ENCODE data around the gene GTF2E1. TPM values are rescaled to one million over a fixed set of nuclear protein-coding genes. Genes with fewer than 3 reads are reported as not detected.
A peak's percentile ranks its signal among the peaks of the same experiment; 100 is the strongest.
"Not testable (repeated sequence)": the region's sequence is repeated elsewhere in the genome, so short reads cannot be mapped to it uniquely, and the experiment has no call there.

Gene GTF2E1
- polyA plus RNA-seq, result 12.2 TPM

GRCh38 chr3:120742198-120742848, at the start of gene GTF2E1, which contains the start of gene RABL3:
TSS of gene GTF2E1 (plus strand) at chr3:120742744. CDS start at chr3:120750553, 7,809 bp downstream.
TSS of gene RABL3 (minus strand) at chr3:120742516. CDS start at chr3:120742507, 9 bp downstream.
- Mint-ChIP-seq H3K36me3 (peaks cover 2% of the 10 kb centered on the region), H3K27ac (peak within 1 kb of the TSS; percentile 54 to 99 (median 80)), H3K4me3 (peak within 1 kb of the TSS; percentile 88 to 96 (median 93)), H3K27me3 (no peaks in the 10 kb centered on the region), H3K9me3 (peaks cover 0 to 2% (median 0%) of the 10 kb centered on the region in 3 donors), H3K4me1 (peaks cover 23 to 30% (median 27%) of the 10 kb centered on the region in 3 donors)

- peaks cover 12% of the 10 kb centered on the region for H3K36me3 Mint-ChIP-seq
- H3K27ac Mint-ChIP-seq, result no peak overlapping the region
- no peaks in the 10 kb centered on the region for H3K9me3 Mint-ChIP-seq
- H3K4me3 Mint-ChIP-seq, result no peak overlapping the region
- no peaks in the 10 kb centered on the region for H3K27me3 Mint-ChIP-seq
- H3K4me1 Mint-ChIP-seq, result peaks cover 6 to 14% (median 13%) of the 10 kb centered on the region in 3 donors
Observed at GRCh38 chr3:120693439-120694171, 48.9 kb upstream of the GTF2E1 start.

- Mint-ChIP-seq H3K4me1 (no peaks in the 10 kb centered on the region), H3K27ac (no peak overlapping the region), H3K9me3 (peaks cover 2 to 10% (median 3%) of the 10 kb centered on the region in 3 donors), H3K36me3 (peaks cover 24% of the 10 kb centered on the region), H3K4me3 (no peak overlapping the region), H3K27me3 (no peaks in the 10 kb centered on the region)
Observed at GRCh38 chr3:120699333-120699732, 43.2 kb upstream of the GTF2E1 start.

GRCh38 chr3:120705884-120706582, 36.5 kb upstream of the GTF2E1 start:
- Mint-ChIP-seq H3K27ac (no peak overlapping the region), H3K27me3 (no peaks in the 10 kb centered on the region), H3K9me3 (peaks cover 2 to 11% (median 3%) of the 10 kb centered on the region in 3 donors), H3K36me3 (peaks cover 24% of the 10 kb centered on the region), H3K4me3 (no peak overlapping the region), H3K4me1 (peaks cover 8 to 21% (median 8%) of the 10 kb centered on the region in 3 donors)

GRCh38 chr3:120706950-120707349, 35.6 kb upstream of the GTF2E1 start:
- H3K27me3 Mint-ChIP-seq, result no peaks in the 10 kb centered on the region
- peaks cover 8 to 21% (median 8%) of the 10 kb centered on the region in 3 donors for H3K4me1 Mint-ChIP-seq
- peaks cover 2 to 11% (median 3%) of the 10 kb centered on the region in 3 donors for H3K9me3 Mint-ChIP-seq
- no peak overlapping the region for H3K4me3 Mint-ChIP-seq
- H3K27ac Mint-ChIP-seq, result no peak overlapping the region
- peaks cover 24% of the 10 kb centered on the region for H3K36me3 Mint-ChIP-seq

- H3K36me3 Mint-ChIP-seq, result peaks cover 18% of the 10 kb centered on the region
- H3K9me3 Mint-ChIP-seq, result peaks cover under 1 to 9% (median 2%) of the 10 kb centered on the region in 3 donors
- no peaks in the 10 kb centered on the region for H3K27me3 Mint-ChIP-seq
- peaks cover 8 to 21% (median 11%) of the 10 kb centered on the region in 3 donors for H3K4me1 Mint-ChIP-seq
- H3K4me3 Mint-ChIP-seq, result no peak overlapping the region
- H3K27ac Mint-ChIP-seq, result no peak overlapping the region
Observed at GRCh38 chr3:120708408-120708807, 34.1 kb upstream of the GTF2E1 start.

- Mint-ChIP-seq H3K4me1 (peaks cover 9 to 21% (median 11%) of the 10 kb centered on the region in 3 donors), H3K27me3 (no peaks in the 10 kb centered on the region), H3K9me3 (no peaks in the 10 kb centered on the region), H3K4me3 (no peak overlapping the region), H3K27ac (no peak overlapping the region), H3K36me3 (peaks cover 14% of the 10 kb centered on the region)
Observed at GRCh38 chr3:120710369-120710768, 32.2 kb upstream of the GTF2E1 start.

GRCh38 chr3:120713262-120713661, 29.3 kb upstream of the GTF2E1 start:
- no peak overlapping the region for H3K4me3 Mint-ChIP-seq
- no peaks in the 10 kb centered on the region for H3K9me3 Mint-ChIP-seq
- H3K27ac Mint-ChIP-seq, result no peak overlapping the region
- H3K36me3 Mint-ChIP-seq, result peaks cover 12% of the 10 kb centered on the region
- peaks cover 15% of the 10 kb centered on the region in 3 donors for H3K4me1 Mint-ChIP-seq
- no peaks in the 10 kb centered on the region for H3K27me3 Mint-ChIP-seq

GRCh38 chr3:120719167-120719834, 23.2 kb upstream of the GTF2E1 start:
- Mint-ChIP-seq H3K27ac (peak overlapping the region; percentile 74 to 95 (median 94)), H3K36me3 (peaks cover 10% of the 10 kb centered on the region), H3K4me1 (peaks cover 29 to 37% (median 34%) of the 10 kb centered on the region in 3 donors), H3K4me3 (peak overlapping the region; percentile 11 to 91 (median 84))
- H3K27me3 Mint-ChIP-seq, H3K9me3 Mint-ChIP-seq: not testable (repeated sequence)

- peaks cover 5% of the 10 kb centered on the region for H3K36me3 Mint-ChIP-seq
- no peak overlapping the region for H3K27ac Mint-ChIP-seq
- H3K4me3 Mint-ChIP-seq, result no peak overlapping the region
- H3K9me3 Mint-ChIP-seq, result peaks cover 0 to 1% (median 0%) of the 10 kb centered on the region in 3 donors
- no peaks in the 10 kb centered on the region for H3K27me3 Mint-ChIP-seq
- H3K4me1 Mint-ChIP-seq, result peaks cover 2 to 5% (median 3%) of the 10 kb centered on the region in 3 donors
Observed at GRCh38 chr3:120726791-120727190, 15.8 kb upstream of the GTF2E1 start.

GRCh38 chr3:120730576-120731542, 11.7 kb upstream of the GTF2E1 start:
- Mint-ChIP-seq H3K4me3 (no peak overlapping the region), H3K9me3 (peaks cover 0 to 2% (median 0%) of the 10 kb centered on the region in 3 donors), H3K27ac (peak overlapping the region in 2 of 3 donors; percentile 56 to 86), H3K36me3 (peaks cover 3% of the 10 kb centered on the region), H3K27me3 (no peaks in the 10 kb centered on the region), H3K4me1 (peaks cover 0 to 5% (median 2%) of the 10 kb centered on the region in 3 donors)

GRCh38 chr3:120738006-120738405, 4.5 kb upstream of the GTF2E1 start:
- H3K4me1 Mint-ChIP-seq, H3K27me3 Mint-ChIP-seq, H3K4me3 Mint-ChIP-seq, H3K27ac Mint-ChIP-seq, H3K9me3 Mint-ChIP-seq, H3K36me3 Mint-ChIP-seq: not testable (repeated sequence)

GRCh38 chr3:120741320-120741719, 1.2 kb upstream of the GTF2E1 start:
- Mint-ChIP-seq H3K4me1 (peaks cover 23 to 29% (median 27%) of the 10 kb centered on the region in 3 donors), H3K27me3 (no peaks in the 10 kb centered on the region), H3K36me3 (peaks cover 5% of the 10 kb centered on the region), H3K27ac (peak overlapping the region in 2 of 3 donors; percentile 54 to 80), H3K9me3 (no peaks in the 10 kb centered on the region), H3K4me3 (peak overlapping the region; percentile 88 to 96 (median 93))
